ENCODE results near the gene ZFR2. TPM values are rescaled to one million over a fixed set of nuclear protein-coding genes. Genes with fewer than 3 reads are reported as not detected.

The ZFR2 gene
- total and polyA plus RNA-seq, 10 of the 15 experiments (the other 5 are each of a cell fraction or from before 2014, with no cell fraction given): 0.18 TPM; not detected in 9

DNA sequence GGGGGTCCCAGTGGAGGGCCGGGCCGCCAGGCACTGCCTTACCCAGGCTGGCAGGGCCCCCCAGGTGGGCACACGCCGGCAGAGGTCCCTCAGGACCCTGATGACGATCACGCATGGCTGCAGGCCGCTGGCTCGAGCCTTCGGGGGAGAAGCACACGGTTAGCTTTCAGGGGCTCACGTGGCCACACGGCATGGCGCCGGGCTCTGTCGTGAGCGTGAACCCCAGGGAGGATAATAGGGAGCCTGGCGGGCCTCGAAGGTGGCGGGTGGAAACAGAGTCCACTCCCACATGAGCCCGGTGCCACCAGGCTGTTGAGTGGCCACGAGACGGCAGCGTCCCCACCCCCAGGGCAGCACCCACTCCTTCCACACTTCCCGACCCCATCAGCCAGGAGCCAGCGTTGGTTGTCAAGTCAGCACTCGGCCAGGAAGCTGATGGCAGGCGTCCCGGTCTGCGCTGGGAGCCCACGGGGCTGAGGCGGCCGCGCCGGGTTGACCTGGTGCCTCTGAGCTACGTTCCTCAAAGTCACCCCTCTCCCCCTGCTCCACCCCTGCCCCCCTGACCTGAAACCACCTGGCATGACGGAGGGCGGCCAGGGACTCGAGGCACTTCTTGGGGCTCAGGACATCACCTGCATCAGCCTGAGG is 58.0 kb downstream of the ZFR2 start:
- Histone ChIP-seq H3K4me3 (no peak overlapping the region), H3K9ac (ENCODE audit: control insufficient read depth, insufficient read depth, low read length) (no peak overlapping the region; the same call in 1 of the 2 replicates)
- CTCF ChIA-PET: no interaction called here

More for the DNA sequence above, 58.0 kb downstream of the ZFR2 start:
- ChIA-PET POLR2A (no interaction called here), SMC1A (ENCODE audit: uncharacterized antibody, unreplicated experiment) (no interaction called here), RAD21 (ENCODE audit: unreplicated experiment) (no interaction called here)
- Histone ChIP-seq H4K20me1 (ENCODE audit: control insufficient read depth, insufficient read depth) (no peaks in the 10 kb centered on the region), H3K27me3 (replicated peaks in 1 of 2; ENCODE audit: control insufficient read depth in 2 of 2, insufficient read depth in 2 of 2, low read length in 1 of 2) (no peaks in the 10 kb centered on the region), H3K4me1 (ENCODE audit: control insufficient read depth, insufficient read depth, low read length) (peaks cover 14% of the 10 kb centered on the region), H3K36me3 (ENCODE audit: control insufficient read depth in 2 of 2, insufficient read depth in 2 of 2, low read length in 1 of 2) (no peaks in the 10 kb centered on the region), H2AFZ (ENCODE audit: control insufficient read depth, low read depth, low read length) (peak overlapping the region; percentile 74), H3K9me3 (replicated peaks; ENCODE audit: control insufficient read depth, insufficient read depth, low read length) (no peaks in the 10 kb centered on the region; the same call in 2 of the 3 replicates), H3K27ac (ENCODE audit: control insufficient read depth, insufficient read depth) (0 out of 2 replicates have a peak overlapping the region, but pooled peaks have one; percentile 10), H3K79me2 (ENCODE audit: control insufficient read depth, insufficient read depth, low read length) (no peaks in the 10 kb centered on the region), H3K4me2 (ENCODE audit: control insufficient read depth, insufficient read depth) (peak overlapping the region; percentile 75)
- ATAC-seq (peak; percentile 37), FAIRE-seq (no peak), DNase-seq (ENCODE audit: low read depth, low spot score) (no peak)
- WGBS (ENCODE audit: insufficient coverage, insufficient replicate concordance, low lambda C conversion rate, missing lambda C conversion rate): 22% methylated on average over 38 of the region's 38 CpGs
- TF ChIP-seq MTA3 (IDR thresholded peaks at IDR 0.05; ENCODE audit: borderline replicate concordance, low read length) (no peak), TCF7 (IDR thresholded peaks at IDR 0.05; ENCODE audit: borderline replicate concordance) (no peak), TBL1XR1 (IDR thresholded peaks at IDR 0.05; ENCODE audit: low read depth, low read length) (no peak), BHLHE40 (IDR thresholded peaks at IDR 0.05; ENCODE audit: borderline replicate concordance in 1 of 2, low read depth in 2 of 2, low read length in 1 of 2) (peak in 1 of 2 experiments; percentile 15; a peak in 1 of 4 replicates), CBX3 (IDR thresholded peaks at IDR 0.05; ENCODE audit: borderline replicate concordance, low read depth) (no peak), HDGF (IDR thresholded peaks at IDR 0.05) (no peak)
- TF ChIP-seq, protein P1, sequence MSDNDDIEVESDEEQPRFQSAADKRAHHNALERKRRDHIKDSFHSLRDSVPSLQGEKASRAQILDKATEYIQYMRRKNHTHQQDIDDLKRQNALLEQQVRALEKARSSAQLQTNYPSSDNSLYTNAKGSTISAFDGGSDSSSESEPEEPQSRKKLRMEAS (IDR thresholded peaks at IDR 0.05; ENCODE audit: low read depth, low read length): no peak
- TF ChIP-seq, protein P2, sequence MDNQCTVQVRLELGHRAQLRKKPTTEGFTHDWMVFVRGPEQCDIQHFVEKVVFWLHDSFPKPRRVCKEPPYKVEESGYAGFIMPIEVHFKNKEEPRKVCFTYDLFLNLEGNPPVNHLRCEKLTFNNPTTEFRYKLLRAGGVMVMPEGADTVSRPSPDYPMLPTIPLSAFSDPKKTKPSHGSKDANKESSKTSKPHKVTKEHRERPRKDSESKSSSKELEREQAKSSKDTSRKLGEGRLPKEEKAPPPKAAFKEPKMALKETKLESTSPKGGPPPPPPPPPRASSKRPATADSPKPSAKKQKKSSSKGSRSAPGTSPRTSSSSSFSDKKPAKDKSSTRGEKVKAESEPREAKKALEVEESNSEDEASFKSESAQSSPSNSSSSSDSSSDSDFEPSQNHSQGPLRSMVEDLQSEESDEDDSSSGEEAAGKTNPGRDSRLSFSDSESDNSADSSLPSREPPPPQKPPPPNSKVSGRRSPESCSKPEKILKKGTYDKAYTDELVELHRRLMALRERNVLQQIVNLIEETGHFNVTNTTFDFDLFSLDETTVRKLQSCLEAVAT (IDR thresholded peaks at IDR 0.05): no peak
- TF ChIP-seq, protein P3, sequence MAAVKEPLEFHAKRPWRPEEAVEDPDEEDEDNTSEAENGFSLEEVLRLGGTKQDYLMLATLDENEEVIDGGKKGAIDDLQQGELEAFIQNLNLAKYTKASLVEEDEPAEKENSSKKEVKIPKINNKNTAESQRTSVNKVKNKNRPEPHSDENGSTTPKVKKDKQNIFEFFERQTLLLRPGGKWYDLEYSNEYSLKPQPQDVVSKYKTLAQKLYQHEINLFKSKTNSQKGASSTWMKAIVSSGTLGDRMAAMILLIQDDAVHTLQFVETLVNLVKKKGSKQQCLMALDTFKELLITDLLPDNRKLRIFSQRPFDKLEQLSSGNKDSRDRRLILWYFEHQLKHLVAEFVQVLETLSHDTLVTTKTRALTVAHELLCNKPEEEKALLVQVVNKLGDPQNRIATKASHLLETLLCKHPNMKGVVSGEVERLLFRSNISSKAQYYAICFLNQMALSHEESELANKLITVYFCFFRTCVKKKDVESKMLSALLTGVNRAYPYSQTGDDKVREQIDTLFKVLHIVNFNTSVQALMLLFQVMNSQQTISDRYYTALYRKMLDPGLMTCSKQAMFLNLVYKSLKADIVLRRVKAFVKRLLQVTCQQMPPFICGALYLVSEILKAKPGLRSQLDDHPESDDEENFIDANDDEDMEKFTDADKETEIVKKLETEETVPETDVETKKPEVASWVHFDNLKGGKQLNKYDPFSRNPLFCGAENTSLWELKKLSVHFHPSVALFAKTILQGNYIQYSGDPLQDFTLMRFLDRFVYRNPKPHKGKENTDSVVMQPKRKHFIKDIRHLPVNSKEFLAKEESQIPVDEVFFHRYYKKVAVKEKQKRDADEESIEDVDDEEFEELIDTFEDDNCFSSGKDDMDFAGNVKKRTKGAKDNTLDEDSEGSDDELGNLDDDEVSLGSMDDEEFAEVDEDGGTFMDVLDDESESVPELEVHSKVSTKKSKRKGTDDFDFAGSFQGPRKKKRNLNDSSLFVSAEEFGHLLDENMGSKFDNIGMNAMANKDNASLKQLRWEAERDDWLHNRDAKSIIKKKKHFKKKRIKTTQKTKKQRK (IDR thresholded peaks at IDR 0.05; ENCODE audit: low read depth, low read length): no peak
- TF ChIP-seq, protein P4, sequence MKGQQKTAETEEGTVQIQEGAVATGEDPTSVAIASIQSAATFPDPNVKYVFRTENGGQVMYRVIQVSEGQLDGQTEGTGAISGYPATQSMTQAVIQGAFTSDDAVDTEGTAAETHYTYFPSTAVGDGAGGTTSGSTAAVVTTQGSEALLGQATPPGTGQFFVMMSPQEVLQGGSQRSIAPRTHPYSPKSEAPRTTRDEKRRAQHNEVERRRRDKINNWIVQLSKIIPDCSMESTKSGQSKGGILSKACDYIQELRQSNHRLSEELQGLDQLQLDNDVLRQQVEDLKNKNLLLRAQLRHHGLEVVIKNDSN (IDR thresholded peaks at IDR 0.05; ENCODE audit: borderline replicate concordance, extremely low read length, insufficient read depth, low read depth, low read length): peak; percentile 49
- TF ChIP-seq, protein P5, sequence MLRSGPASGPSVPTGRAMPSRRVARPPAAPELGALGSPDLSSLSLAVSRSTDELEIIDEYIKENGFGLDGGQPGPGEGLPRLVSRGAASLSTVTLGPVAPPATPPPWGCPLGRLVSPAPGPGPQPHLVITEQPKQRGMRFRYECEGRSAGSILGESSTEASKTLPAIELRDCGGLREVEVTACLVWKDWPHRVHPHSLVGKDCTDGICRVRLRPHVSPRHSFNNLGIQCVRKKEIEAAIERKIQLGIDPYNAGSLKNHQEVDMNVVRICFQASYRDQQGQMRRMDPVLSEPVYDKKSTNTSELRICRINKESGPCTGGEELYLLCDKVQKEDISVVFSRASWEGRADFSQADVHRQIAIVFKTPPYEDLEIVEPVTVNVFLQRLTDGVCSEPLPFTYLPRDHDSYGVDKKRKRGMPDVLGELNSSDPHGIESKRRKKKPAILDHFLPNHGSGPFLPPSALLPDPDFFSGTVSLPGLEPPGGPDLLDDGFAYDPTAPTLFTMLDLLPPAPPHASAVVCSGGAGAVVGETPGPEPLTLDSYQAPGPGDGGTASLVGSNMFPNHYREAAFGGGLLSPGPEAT (IDR thresholded peaks at IDR 0.05; ENCODE audit: low read depth): no peak
- in situ Hi-C loops (cut with MboI): no loop called here
- no TSS peak for BruUV-seq (replicated peaks)
- intact Hi-C loops (cut with micrococcal nuclease; ENCODE audit: unreplicated experiment): no loop called here
